B cell (primary cell): ENCODE results near the gene DSCAML1. TPM values are rescaled to one million over a fixed set of nuclear protein-coding genes. Genes with fewer than 3 reads are reported as not detected.

ENCODE experiments used
- ATAC-seq: fragments of 200-7000 bp; cut with Tn5 transposase; one replicate; pipeline ENCODE4 v1.10.0; 2021; ENCODE audit warnings: low read depth, mild to moderate bottlenecking, moderate number of reproducible peaks, moderate library complexity
- CTCF ChIA-PET: fragments of 350-600 bp; sonication (Branson Sonifier 250); formaldehyde crosslinking; loops from one replicate; lab custom pipeline; 2021; ENCODE audit warnings: antibody characterized with exemption, inconsistent platforms; lab: Charles Lee
- POLR2A ChIA-PET: fragments of 350-600 bp; sonication (Branson Sonifier 250); formaldehyde crosslinking; loops from one replicate; lab custom pipeline; 2021; ENCODE audit warnings: antibody characterized with exemption; lab: Charles Lee
- DNase-seq: peaks from one replicate; pipeline ENCODE4 v3.0.0; 2013
- H2AFZ ChIP-seq: 2 replicates; pipeline ENCODE4 v1.6.1; 2012; ENCODE audit warnings: mild to moderate bottlenecking, low read depth, low read length; ENCODE audit not compliant: insufficient read depth, poor library complexity, severe bottlenecking
- H3K27ac ChIP-seq, 2 donors: 1 replicate in 1 of 2; 2 replicates in 1 of 2; pipeline ENCODE4 v1.5.1; 2012 to 2013; ENCODE audit warnings: low read length in 2 of 2, mild to moderate bottlenecking in 2 of 2, moderate library complexity in 1 of 2
- H3K27me3 ChIP-seq, 4 experiments: fragments of 200-600 bp in 1 of 4; sonication (generic) in 1 of 4; replicated peaks in 1 of 4; 1 replicate in 2 of 4; 2 replicates in 2 of 4; pipeline versions ENCODE4 v1.6.1 to v1.7.0; 2013 to 2016; ENCODE audit warnings: low read length in 3 of 4, mild to moderate bottlenecking in 2 of 4, mixed read lengths in 1 of 4, moderate library complexity in 1 of 4; ENCODE audit not compliant: insufficient read depth in 4 of 4, control insufficient read depth in 3 of 4; ENCODE audit errors: control extremely low read depth in 1 of 4
- H3K36me3 ChIP-seq, 2 experiments: replicated peaks in 1 of 2; 1 replicate in 1 of 2; 2 replicates in 1 of 2; pipeline versions ENCODE4 v1.6.1 to v1.7.1; 2013; ENCODE audit warnings: low read length in 1 of 2; ENCODE audit not compliant: insufficient read depth in 2 of 2, control insufficient read depth in 1 of 2; ENCODE audit errors: control extremely low read depth in 1 of 2, extremely low read depth in 1 of 2
- H3K4me1 ChIP-seq, 2 donors: fragments of 200-600 bp in 1 of 2; sonication (generic) in 1 of 2; 1 replicate in 1 of 2; 2 replicates in 1 of 2; pipeline versions ENCODE4 v1.5.1 to v1.6.1; 2013 to 2017; ENCODE audit warnings: low read length in 2 of 2; ENCODE audit not compliant: control insufficient read depth in 2 of 2, insufficient read depth in 2 of 2
- H3K4me2 ChIP-seq: replicated peaks from 2 replicates; pipeline ENCODE3; 2012; ENCODE audit warnings: mild to moderate bottlenecking, low read depth, low read length; ENCODE audit not compliant: poor library complexity, severe bottlenecking
- H3K4me3 ChIP-seq, 5 experiments: fragments of 200-600 bp in 1 of 5; sonication (generic) in 1 of 5; 1 replicate in 3 of 5; 2 replicates in 2 of 5; pipeline versions ENCODE4 v1.5.1 to v1.7.0; 2011 to 2016; ENCODE audit warnings: low read length in 4 of 5, mild to moderate bottlenecking in 4 of 5, low read depth in 2 of 5, control low read depth in 1 of 5, moderate library complexity in 1 of 5; ENCODE audit not compliant: insufficient read depth in 1 of 5; ENCODE audit errors: control extremely low read depth in 1 of 5, extremely low read depth in 1 of 5
- H3K79me2 ChIP-seq: fragments of 200-600 bp; sonication (generic); one replicate; pipeline ENCODE4 v1.6.0; 2016; ENCODE audit warnings: low read length; ENCODE audit not compliant: control insufficient read depth, insufficient read depth
- H3K9ac ChIP-seq: fragments of 200-600 bp; sonication (generic); 2 replicates; pipeline ENCODE4 v1.6.1; 2017; ENCODE audit warnings: mild to moderate bottlenecking, low read length, moderate library complexity
- H3K9me3 ChIP-seq, 3 donors: one replicate each; pipeline versions ENCODE4 v1.6.1 to v1.7.1; 2013; ENCODE audit warnings: low read length in 2 of 3; ENCODE audit not compliant: control insufficient read depth in 2 of 3, insufficient read depth in 1 of 3; ENCODE audit errors: control extremely low read depth in 1 of 3
- H4K20me1 ChIP-seq: 2 replicates; pipeline ENCODE4 v1.6.0; 2012; ENCODE audit warnings: mild to moderate bottlenecking, low read length; ENCODE audit not compliant: insufficient read depth, control insufficient read depth, poor library complexity, severe bottlenecking
- H3K27ac Mint-ChIP-seq: one replicate; pipeline ENCODE4 v1.8.0; 2021; ENCODE audit warnings: mixed read lengths
- H3K27me3 Mint-ChIP-seq: one replicate; pipeline ENCODE4 v1.8.0; 2021; ENCODE audit warnings: mixed read lengths
- H3K4me1 Mint-ChIP-seq: one replicate; pipeline ENCODE4 v1.8.0; 2021; ENCODE audit warnings: mixed read lengths
- H3K4me3 Mint-ChIP-seq: one replicate; pipeline ENCODE4 v1.8.0; 2021; ENCODE audit warnings: mixed read lengths
- H3K9me3 Mint-ChIP-seq: one replicate; pipeline ENCODE4 v1.8.0; 2022; ENCODE audit warnings: mixed read lengths; ENCODE audit not compliant: insufficient read depth
- EZH2 ChIP-seq: IDR thresholded peaks from 2 replicates; pipeline ENCODE4 v1.6.1; 2012; ENCODE audit warnings: borderline replicate concordance, low read depth, mild to moderate bottlenecking, moderate library complexity, low read length; ENCODE audit not compliant: insufficient read depth, poor library complexity, severe bottlenecking
- WGBS: methylation state at CpG from one replicate; pipeline ENCODE4 v1.1.5; 2013; ENCODE audit warnings: missing lambda C conversion rate; ENCODE audit not compliant: insufficient coverage; 5-methylcytosine and 5-hydroxymethylcytosine counted together
- intact Hi-C: fragments of 100-400 bp; cut with micrococcal nuclease; formaldehyde crosslinking; loops from one replicate; pipeline ENCODE4 v1.10.0; 2022
- polyA plus RNA-seq: library from polyadenylated mRNA; depleted of rRNA; stranded (reverse); fragments of >200 nt; gene quantifications from 2 replicates; pipeline ENCODE4 v1.2.3, GENCODE V29; 2012
- total RNA-seq, 2 donors: library from RNA; stranded (reverse); fragments of 120-200 nt in 1 of 2; gene quantifications; 1 replicate in 1 of 2; 2 replicates in 1 of 2; pipeline versions ENCODE4 v1.2.3 to v1.2.4, GENCODE V29; 2013 to 2022
- TF ChIP-seq, protein P1 (sequence below): fragments of 200-600 bp; IDR thresholded peaks from one replicate; pipeline ENCODE4 v1.8.0; 2022; ENCODE audit warnings: antibody characterized with exemption, mild to moderate bottlenecking

DSCAML1 gene
- total and polyA plus RNA-seq, 2 donors (not counting 1 experiment from before 2014, with no cell fraction given): 1.2 to 6.2 TPM

DNA sequence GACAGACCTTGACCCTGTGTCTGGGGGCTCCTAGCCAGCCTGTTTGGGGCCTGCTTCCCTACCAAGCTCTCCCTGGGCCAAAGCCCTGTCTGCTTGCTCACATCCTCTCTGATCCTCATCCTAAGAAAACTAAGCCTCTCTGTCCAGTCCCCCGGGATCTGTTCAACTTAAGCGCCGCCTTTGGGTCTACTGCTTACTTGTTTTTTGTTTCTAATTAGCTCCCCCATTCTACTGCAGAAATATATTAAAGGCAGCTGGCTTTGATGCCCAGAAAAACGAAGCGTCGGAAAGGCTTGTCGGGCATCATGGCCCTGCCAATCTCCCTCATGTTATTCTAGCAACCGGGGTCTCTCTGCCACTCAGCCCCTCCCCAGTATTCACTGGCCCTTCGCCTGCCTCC lies 3.4 kb downstream of the DSCAML1 start:
- POLR2A ChIA-PET: no interaction called here
- peaks cover 0 to 12% (median 0%) of the 10 kb centered on the region in 3 donors for H3K9me3 ChIP-seq
- no peak overlapping the region for H3K9ac ChIP-seq
- no peaks in the 10 kb centered on the region for H3K9me3 Mint-ChIP-seq
- no peak overlapping the region for H3K4me3 ChIP-seq
- peaks cover 9% of the 10 kb centered on the region for H4K20me1 ChIP-seq
- peaks cover 0 to 51% (median 36%) of the 10 kb centered on the region in 4 experiments for H3K27me3 ChIP-seq
- H3K27me3 Mint-ChIP-seq: peaks cover 74% of the 10 kb centered on the region
- peaks cover 21 to 30% of the 10 kb centered on the region in 2 donors for H3K4me1 ChIP-seq
- peaks cover 20% of the 10 kb centered on the region for H3K4me1 Mint-ChIP-seq
- TF ChIP-seq, protein P1, sequence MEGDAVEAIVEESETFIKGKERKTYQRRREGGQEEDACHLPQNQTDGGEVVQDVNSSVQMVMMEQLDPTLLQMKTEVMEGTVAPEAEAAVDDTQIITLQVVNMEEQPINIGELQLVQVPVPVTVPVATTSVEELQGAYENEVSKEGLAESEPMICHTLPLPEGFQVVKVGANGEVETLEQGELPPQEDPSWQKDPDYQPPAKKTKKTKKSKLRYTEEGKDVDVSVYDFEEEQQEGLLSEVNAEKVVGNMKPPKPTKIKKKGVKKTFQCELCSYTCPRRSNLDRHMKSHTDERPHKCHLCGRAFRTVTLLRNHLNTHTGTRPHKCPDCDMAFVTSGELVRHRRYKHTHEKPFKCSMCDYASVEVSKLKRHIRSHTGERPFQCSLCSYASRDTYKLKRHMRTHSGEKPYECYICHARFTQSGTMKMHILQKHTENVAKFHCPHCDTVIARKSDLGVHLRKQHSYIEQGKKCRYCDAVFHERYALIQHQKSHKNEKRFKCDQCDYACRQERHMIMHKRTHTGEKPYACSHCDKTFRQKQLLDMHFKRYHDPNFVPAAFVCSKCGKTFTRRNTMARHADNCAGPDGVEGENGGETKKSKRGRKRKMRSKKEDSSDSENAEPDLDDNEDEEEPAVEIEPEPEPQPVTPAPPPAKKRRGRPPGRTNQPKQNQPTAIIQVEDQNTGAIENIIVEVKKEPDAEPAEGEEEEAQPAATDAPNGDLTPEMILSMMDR: no peak
- TF ChIP-seq EZH2: no peak
- no peak for ATAC-seq
- CTCF ChIA-PET: interaction anchor here (1.2 to 2.0 kb wide), 3 partner anchors 9 to 24 kb away, joined by 3 to 5 read pairs (median 4); no protein-coding TSS in a partner anchor
- no peak overlapping the region for H3K4me3 Mint-ChIP-seq
- H3K4me2 ChIP-seq: no peak overlapping the region
- no peak overlapping the region for H3K27ac Mint-ChIP-seq
- DNase-seq: no peak
- 95% methylated on average over 7 of the region's 9 CpGs for WGBS
- intact Hi-C loops: no loop called here
- no peak overlapping the region for H2AFZ ChIP-seq
- H3K79me2 ChIP-seq: no peaks in the 10 kb centered on the region
- H3K36me3 ChIP-seq: no peaks in the 10 kb centered on the region
- no peak overlapping the region for H3K27ac ChIP-seq

DNA sequence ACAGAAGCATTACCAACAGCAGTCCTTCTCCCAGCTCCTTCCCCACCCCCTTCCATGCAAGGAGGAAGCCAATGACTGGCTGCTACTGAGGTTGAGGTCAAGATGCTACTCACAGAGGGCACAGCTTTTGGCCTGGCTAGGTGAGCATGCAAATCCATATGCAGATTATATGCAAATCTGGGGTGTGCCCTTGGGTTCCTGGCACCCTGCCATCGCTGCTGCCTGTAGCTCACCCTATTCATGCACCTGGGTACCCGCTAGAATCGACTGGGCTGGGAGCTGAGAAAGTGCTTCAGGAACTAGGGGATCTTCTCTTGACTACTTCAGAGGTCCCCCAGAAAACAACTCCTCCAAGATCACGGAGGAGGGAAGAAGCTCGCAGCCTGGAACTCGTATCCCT lies 4.0 kb downstream of the DSCAML1 start:
- H3K4me2 ChIP-seq: no peak overlapping the region
- Mint-ChIP-seq H3K4me3 (no peak overlapping the region), H3K4me1 (peaks cover 20% of the 10 kb centered on the region), H3K27me3 (peaks cover 72% of the 10 kb centered on the region), H3K27ac (no peak overlapping the region), H3K9me3 (no peaks in the 10 kb centered on the region)
- TF ChIP-seq EZH2: no peak
- TF ChIP-seq, protein P1: no peak
- H2AFZ ChIP-seq: no peak overlapping the region
- H3K27me3 ChIP-seq: peaks cover 0 to 51% (median 35%) of the 10 kb centered on the region in 4 experiments
- peaks cover 9% of the 10 kb centered on the region for H4K20me1 ChIP-seq
- H3K4me3 ChIP-seq: no peak overlapping the region
- no peak for ATAC-seq
- ChIA-PET POLR2A (no interaction called here), CTCF (interaction anchor here (0.9 to 2.0 kb wide), 5 partner anchors 8 to 260 kb away, joined by 3 to 7 read pairs (median 4); no protein-coding TSS in a partner anchor)
- H3K9me3 ChIP-seq: peaks cover 0 to 12% (median 0%) of the 10 kb centered on the region in 3 donors
- 90% methylated on average over 2 of the region's 6 CpGs for WGBS
- no peak for DNase-seq
- no peaks in the 10 kb centered on the region for H3K36me3 ChIP-seq
- no peak overlapping the region for H3K27ac ChIP-seq
- H3K79me2 ChIP-seq: no peaks in the 10 kb centered on the region
- H3K4me1 ChIP-seq: peaks cover 21 to 30% of the 10 kb centered on the region in 2 donors
- no peak overlapping the region for H3K9ac ChIP-seq
- intact Hi-C loops: no loop called here
